Fibroblast of lung (primary cell): ENCODE measurements around the gene CCDC86. TPM values are rescaled to one million over a fixed set of nuclear protein-coding genes. Genes with fewer than 3 reads are reported as not detected.

Experiments
- DNase-seq, 2 donors: peaks; one replicate each; pipeline versions ENCODE4 v3.0.0 to v3.0.0-alpha.2; 2010; ENCODE audit warnings: low read depth in 2 of 2
- H2AFZ ChIP-seq: 2 replicates; pipeline ENCODE4 v1.5.1; 2012; ENCODE audit warnings: low read length, control low read depth, inconsistent platforms
- H3K27ac ChIP-seq: 2 replicates; pipeline ENCODE4 v1.5.1; 2011; ENCODE audit warnings: low read length, control low read depth; ENCODE audit not compliant: insufficient read depth
- H3K27me3 ChIP-seq: 2 replicates; pipeline ENCODE4 v1.5.1; 2011; ENCODE audit warnings: mild to moderate bottlenecking, low read length; ENCODE audit not compliant: control insufficient read depth, insufficient read depth
- H3K36me3 ChIP-seq: 2 replicates; pipeline ENCODE4 v1.5.1; 2011; ENCODE audit warnings: low read length; ENCODE audit not compliant: control insufficient read depth, insufficient read depth
- H3K4me1 ChIP-seq: 2 replicates; pipeline ENCODE4 v1.5.1; 2011; ENCODE audit warnings: low read length; ENCODE audit not compliant: control insufficient read depth, insufficient read depth; ENCODE audit errors: extremely low read depth
- H3K4me2 ChIP-seq: 2 replicates; pipeline ENCODE4 v1.5.1; 2011; ENCODE audit warnings: low read length, control low read depth; ENCODE audit not compliant: insufficient read depth; ENCODE audit errors: extremely low read depth
- H3K4me3 ChIP-seq, 4 experiments: fragments of 200-600 bp in 1 of 4; sonication (generic) in 1 of 4; replicated peaks in 1 of 4; 2 replicates each; pipeline ENCODE4 v1.5.1; 2011 to 2016; ENCODE audit warnings: low read length in 4 of 4, low read depth in 3 of 4, mild to moderate bottlenecking in 3 of 4, control low read depth in 2 of 4, inconsistent platforms in 1 of 4, mixed read lengths in 1 of 4; ENCODE audit not compliant: insufficient read depth in 1 of 4; ENCODE audit errors: control extremely low read depth in 1 of 4
- H3K79me2 ChIP-seq: 2 replicates; pipeline ENCODE4 v1.5.1; 2012; ENCODE audit warnings: mild to moderate bottlenecking, low read length, inconsistent platforms; ENCODE audit not compliant: control insufficient read depth, insufficient read depth
- H3K9ac ChIP-seq: 2 replicates; pipeline ENCODE4 v1.5.1; 2011; ENCODE audit warnings: mild to moderate bottlenecking, low read length, control low read depth; ENCODE audit not compliant: insufficient read depth
- H3K9me3 ChIP-seq: 2 replicates; pipeline ENCODE4 v1.5.1; 2012; ENCODE audit warnings: low read depth, low read length; ENCODE audit not compliant: control insufficient read depth, insufficient read depth
- H4K20me1 ChIP-seq: 2 replicates; pipeline ENCODE4 v1.5.1; 2011; ENCODE audit warnings: low read length; ENCODE audit not compliant: control insufficient read depth, insufficient read depth; ENCODE audit errors: extremely low read depth
- EZH2 ChIP-seq: IDR thresholded peaks from 2 replicates; pipeline ENCODE4 v1.5.1; 2012; ENCODE audit warnings: low read length, control low read depth, mild to moderate bottlenecking; ENCODE audit errors: missing control alignments
- polyA plus RNA-seq, 2 donors: library from polyadenylated mRNA; depleted of rRNA in 1 of 2; stranded (reverse) in 1 of 2; unstranded in 1 of 2; fragments of >200 nt; gene quantifications; 2 replicates each; pipeline ENCODE4 v1.2.1, GENCODE V29; 2011 to 2012; ENCODE audit warnings: missing spikeins in 1 of 2
- total RNA-seq: library from RNA; depleted of rRNA; stranded (reverse); fragments of >200 nt; gene quantifications from 2 replicates; pipeline ENCODE4 v1.2.1, GENCODE V29; 2014
- TF ChIP-seq, protein P1 (sequence below), 2 donors: IDR thresholded peaks in 1 of 2; conservative IDR thresholded peaks in 1 of 2; 1 replicate in 1 of 2; 2 replicates in 1 of 2; pipeline ENCODE4 v1.5.1; 2011 to 2012; ENCODE audit warnings: low read length in 2 of 2, control low read depth in 1 of 2, inconsistent platforms in 1 of 2, low read depth in 1 of 2, mild to moderate bottlenecking in 1 of 2

CCDC86 gene
- total and polyA plus RNA-seq, 2 donors (not counting 1 experiment from before 2014, with no cell fraction given): 7.4 to 14.9 TPM

- no peaks in the 10 kb centered on the region for H4K20me1 ChIP-seq
- no peaks in the 10 kb centered on the region for H3K36me3 ChIP-seq
- H3K9me3 ChIP-seq: no peaks in the 10 kb centered on the region
- no peak overlapping the region for H3K4me3 ChIP-seq
- H3K79me2 ChIP-seq: no peaks in the 10 kb centered on the region
- H2AFZ ChIP-seq: no peak overlapping the region
- no peaks in the 10 kb centered on the region for H3K4me1 ChIP-seq
- no peak for DNase-seq
- TF ChIP-seq, protein P1, sequence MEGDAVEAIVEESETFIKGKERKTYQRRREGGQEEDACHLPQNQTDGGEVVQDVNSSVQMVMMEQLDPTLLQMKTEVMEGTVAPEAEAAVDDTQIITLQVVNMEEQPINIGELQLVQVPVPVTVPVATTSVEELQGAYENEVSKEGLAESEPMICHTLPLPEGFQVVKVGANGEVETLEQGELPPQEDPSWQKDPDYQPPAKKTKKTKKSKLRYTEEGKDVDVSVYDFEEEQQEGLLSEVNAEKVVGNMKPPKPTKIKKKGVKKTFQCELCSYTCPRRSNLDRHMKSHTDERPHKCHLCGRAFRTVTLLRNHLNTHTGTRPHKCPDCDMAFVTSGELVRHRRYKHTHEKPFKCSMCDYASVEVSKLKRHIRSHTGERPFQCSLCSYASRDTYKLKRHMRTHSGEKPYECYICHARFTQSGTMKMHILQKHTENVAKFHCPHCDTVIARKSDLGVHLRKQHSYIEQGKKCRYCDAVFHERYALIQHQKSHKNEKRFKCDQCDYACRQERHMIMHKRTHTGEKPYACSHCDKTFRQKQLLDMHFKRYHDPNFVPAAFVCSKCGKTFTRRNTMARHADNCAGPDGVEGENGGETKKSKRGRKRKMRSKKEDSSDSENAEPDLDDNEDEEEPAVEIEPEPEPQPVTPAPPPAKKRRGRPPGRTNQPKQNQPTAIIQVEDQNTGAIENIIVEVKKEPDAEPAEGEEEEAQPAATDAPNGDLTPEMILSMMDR (conservative IDR thresholded peaks at IDR 0.05 in 1 of 2, IDR thresholded peaks at IDR 0.05 in 1 of 2; ENCODE audit: low read depth in 1 of 2, low read length in 2 of 2): no peak
- no peak for TF ChIP-seq EZH2
- H3K9ac ChIP-seq: no peak overlapping the region
- no peak overlapping the region for H3K27ac ChIP-seq
- H3K27me3 ChIP-seq: peaks cover 11% of the 10 kb centered on the region
- no peak overlapping the region for H3K4me2 ChIP-seq
These were observed 43.9 kb upstream of the CCDC86 start for GRCh38 chr11:60797846-60798630.

- Histone ChIP-seq H3K4me2 (no peak overlapping the region), H3K4me3 (no peak overlapping the region), H3K9ac (no peak overlapping the region), H3K27me3 (peaks cover 8% of the 10 kb centered on the region), H3K4me1 (no peaks in the 10 kb centered on the region), H3K36me3 (no peaks in the 10 kb centered on the region), H2AFZ (no peak overlapping the region), H3K9me3 (no peaks in the 10 kb centered on the region), H3K27ac (no peak overlapping the region), H3K79me2 (no peaks in the 10 kb centered on the region), H4K20me1 (no peaks in the 10 kb centered on the region)
- no peak for DNase-seq
- no peak for TF ChIP-seq EZH2
- TF ChIP-seq, protein P1 (conservative IDR thresholded peaks at IDR 0.05 in 1 of 2, IDR thresholded peaks at IDR 0.05 in 1 of 2; ENCODE audit: low read depth in 1 of 2, low read length in 2 of 2): no peak
These were observed 43.3 kb upstream of the CCDC86 start for GRCh38 chr11:60798631-60799030.

DNA sequence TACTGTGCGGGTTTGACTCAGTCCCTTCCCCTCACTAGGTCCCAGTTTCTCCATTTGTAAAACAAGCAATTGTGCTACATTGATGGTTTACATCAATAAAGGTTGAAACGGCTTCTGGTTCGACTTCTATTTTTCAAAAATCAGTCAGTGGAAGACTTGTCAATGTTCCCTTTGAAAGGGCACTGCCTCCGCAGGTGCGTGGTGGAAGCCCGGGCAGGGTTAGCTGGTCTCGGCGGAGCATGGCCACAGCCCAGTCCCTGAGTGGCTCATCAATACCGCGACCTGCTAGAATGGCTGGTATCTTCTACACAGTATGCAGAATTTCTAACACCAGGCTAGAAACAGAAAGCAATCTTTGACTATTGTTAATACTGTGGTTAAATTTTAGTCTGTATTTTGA lies 40.7 kb upstream of the CCDC86 start:
- Histone ChIP-seq H3K4me1 (no peaks in the 10 kb centered on the region), H3K27ac (no peak overlapping the region), H3K36me3 (no peaks in the 10 kb centered on the region), H2AFZ (no peak overlapping the region), H3K27me3 (peaks cover 8% of the 10 kb centered on the region), H3K9me3 (no peaks in the 10 kb centered on the region), H3K4me3 (no peak overlapping the region), H3K9ac (no peak overlapping the region), H3K4me2 (no peak overlapping the region), H3K79me2 (no peaks in the 10 kb centered on the region), H4K20me1 (no peaks in the 10 kb centered on the region)
- DNase-seq: no peak
- TF ChIP-seq, protein P1 (conservative IDR thresholded peaks at IDR 0.05 in 1 of 2, IDR thresholded peaks at IDR 0.05 in 1 of 2; ENCODE audit: low read depth in 1 of 2, low read length in 2 of 2): no peak
- TF ChIP-seq EZH2: no peak
